GM21737 (cell line): ENCODE measurements around the gene DDR1.

ENCODE experiments used
- ATAC-seq: cut with Tn5 transposase; IDR thresholded peaks from one replicate; pipeline ENCODE4 v1.9.1; 2021; ENCODE audit warnings: mild to moderate bottlenecking, moderate library complexity; ENCODE audit not compliant: unreplicated experiment

The DDR1 gene

DNA sequence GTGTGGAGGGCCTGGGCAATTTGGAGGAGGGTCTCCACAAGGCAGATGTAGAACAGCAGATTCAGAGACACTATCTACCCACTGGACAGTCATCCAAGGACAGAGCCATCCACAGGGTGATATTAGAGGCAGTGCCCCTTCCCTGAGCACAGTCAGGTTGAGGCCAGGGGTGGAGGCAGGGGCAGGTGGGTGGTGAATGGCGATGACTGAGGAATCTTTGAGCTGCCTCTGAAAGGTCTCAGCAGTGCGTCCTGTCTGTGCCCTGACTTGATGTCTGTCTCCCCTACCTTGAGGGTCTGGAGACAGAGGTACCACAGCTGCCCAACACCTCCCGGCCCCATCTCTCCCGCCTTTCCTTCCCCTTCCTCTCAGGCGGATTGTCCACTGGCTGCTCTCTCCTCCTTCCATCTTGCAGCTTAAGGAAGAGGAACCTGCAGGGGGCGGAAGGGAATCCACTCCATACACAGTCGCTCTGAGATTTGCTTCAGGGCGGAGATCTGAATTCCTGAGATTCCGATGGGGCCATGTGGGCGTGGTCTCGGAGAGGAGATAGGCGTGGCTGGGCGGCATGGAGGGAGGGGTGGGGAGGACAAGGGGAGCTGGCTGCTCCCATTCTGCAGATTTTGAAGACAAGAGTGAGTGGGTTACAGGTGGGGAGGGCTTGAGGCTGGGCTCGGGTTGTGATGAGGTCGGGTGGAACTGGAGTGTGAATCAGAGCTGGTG, 58.2 kb downstream of the DDR1 start:
- ATAC-seq = no peak

DNA sequence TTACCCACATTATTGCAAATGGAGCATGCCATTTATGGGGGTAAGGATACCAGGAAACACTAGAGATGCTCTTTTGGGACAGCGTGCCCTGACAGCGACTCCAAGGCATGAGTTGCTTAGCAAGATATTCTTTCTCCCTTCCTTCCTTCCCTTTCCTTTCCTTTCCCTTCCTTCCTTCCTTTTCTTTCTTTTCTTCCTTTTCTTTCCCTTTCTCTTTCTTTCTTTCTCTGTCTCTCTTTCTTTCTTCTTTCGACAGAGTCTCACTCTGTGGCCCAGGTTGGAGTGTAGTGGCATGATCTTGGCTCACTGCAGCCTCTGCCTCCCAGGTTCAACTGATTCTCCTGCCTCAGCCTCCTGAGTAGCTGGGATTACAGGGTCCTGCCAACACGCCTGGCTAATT, 59.7 kb downstream of the DDR1 start:
- ATAC-seq = no peak

GRCh38 chr6:30945281-30945680, 61.0 kb downstream of the DDR1 start:
- ATAC-seq = no peak

DNA sequence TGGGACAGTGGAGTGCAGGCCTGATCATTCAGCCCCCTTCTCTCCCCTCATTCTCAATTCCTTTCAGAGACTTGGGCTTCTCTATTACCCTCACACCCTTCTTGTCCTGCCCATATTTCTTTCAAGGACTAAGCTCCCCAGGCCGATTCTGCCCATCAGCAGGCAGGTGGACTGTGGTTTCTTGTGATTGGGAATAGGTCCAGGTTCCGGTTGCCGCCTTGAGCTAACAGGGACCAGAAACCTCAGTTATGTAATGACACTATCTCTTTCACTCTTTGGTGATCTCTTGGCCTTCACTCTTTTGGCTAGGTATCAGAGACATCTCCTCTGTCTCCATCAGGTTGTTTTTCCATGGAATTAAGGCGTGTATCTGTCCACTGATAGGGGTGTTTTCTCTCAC, 62.9 kb downstream of the DDR1 start:
- no peak for ATAC-seq

DNA sequence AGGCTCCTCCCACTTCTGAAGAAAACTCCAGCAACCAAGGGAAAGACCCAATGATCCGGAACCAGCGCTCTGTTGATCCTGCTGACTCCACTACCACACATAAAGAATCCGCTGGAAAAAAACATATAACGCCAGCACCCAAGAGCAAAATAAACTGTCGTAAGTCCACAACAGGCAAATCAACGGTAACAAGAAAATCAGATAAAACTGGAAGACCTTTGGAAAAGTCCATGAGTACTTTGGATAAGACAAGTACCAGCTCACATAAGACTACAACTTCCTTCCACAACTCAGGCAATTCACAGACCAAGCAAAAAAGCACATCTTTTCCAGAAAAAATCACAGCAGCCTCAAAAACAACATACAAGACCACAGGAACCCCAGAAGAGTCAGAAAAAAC, 64.5 kb downstream of the DDR1 start:
- ATAC-seq = no peak
